Activated naive CD8-positive, alpha-beta T cell treated with anti-CD3 and anti-CD28 coated beads, Interleukin-2, amount 10 ng/mL, durations not matched to agents 7 days and 5 days (primary cell): ENCODE results near the gene ACVR1B. TPM values are rescaled to one million over a fixed set of nuclear protein-coding genes. Genes with fewer than 3 reads are reported as not detected.
A peak's percentile ranks its signal among the peaks of the same experiment; 100 is the strongest.

ENCODE experiments used
- ATAC-seq: fragments of 150-1000 bp; cut with Tn5 transposase; one replicate; pipeline ENCODE4 v1.10.0; 2021; ENCODE audit warnings: low read depth, moderate library complexity
- POLR2A ChIA-PET: fragments of 350-600 bp; sonication (Branson Sonifier 250); formaldehyde crosslinking; loops from one replicate; lab custom pipeline; 2021; ENCODE audit warnings: antibody characterized with exemption; lab: Charles Lee
- DNase-seq: peaks from one replicate; pipeline ENCODE4 v3.0.0; 2021
- H3K27ac Mint-ChIP-seq: one replicate; pipeline ENCODE4 v1.8.0; 2022; ENCODE audit warnings: mild to moderate bottlenecking, mixed read lengths
- H3K27me3 Mint-ChIP-seq: one replicate; pipeline ENCODE4 v1.8.0; 2022; ENCODE audit warnings: mild to moderate bottlenecking, moderate library complexity, mixed read lengths
- H3K36me3 Mint-ChIP-seq: one replicate; pipeline ENCODE4 v1.8.0; 2021; ENCODE audit warnings: mild to moderate bottlenecking, mixed read lengths
- H3K4me1 Mint-ChIP-seq: one replicate; pipeline ENCODE4 v1.8.0; 2021; ENCODE audit warnings: mixed read lengths
- H3K4me3 Mint-ChIP-seq: one replicate; pipeline ENCODE4 v1.8.0; 2022; ENCODE audit warnings: mild to moderate bottlenecking, moderate library complexity, mixed read lengths
- H3K9me3 Mint-ChIP-seq: one replicate; pipeline ENCODE4 v1.8.0; 2021; ENCODE audit warnings: mixed read lengths
- total RNA-seq, 2 experiments: library from RNA; stranded (reverse); gene quantifications; one replicate each; pipeline ENCODE4 v1.2.3, GENCODE V29; 2021

The ACVR1B gene
- total RNA-seq, 2 experiments from 2014 or later: 9.3 to 10.2 TPM

GRCh38 chr12:52035190-52035589, 83.7 kb downstream of the ACVR1B start:
- no peaks in the 10 kb centered on the region for H3K36me3 Mint-ChIP-seq

GRCh38 chr12:52035926-52036325, 84.4 kb downstream of the ACVR1B start:
- Mint-ChIP-seq H3K27me3 (peaks cover 10% of the 10 kb centered on the region), H3K4me1 (peaks cover 21% of the 10 kb centered on the region), H3K4me3 (peak overlapping the region; percentile 60), H3K9me3 (no peaks in the 10 kb centered on the region), H3K36me3 (no peaks in the 10 kb centered on the region), H3K27ac (no peak overlapping the region)
- ATAC-seq: no peak
- no peak for DNase-seq
- POLR2A ChIA-PET: interaction anchor here (1.1 to 3.6 kb wide), 5 partner anchors 10 to 81 kb away, joined by 3 to 20 read pairs (median 5); partner anchors contain the start of genes ATG101 and NR4A1

More at GRCh38 chr12:52035190-52035589, 83.7 kb downstream of the ACVR1B start:
- no peak for DNase-seq
- H3K27ac Mint-ChIP-seq: no peak overlapping the region
- ATAC-seq: no peak
- H3K4me3 Mint-ChIP-seq: no peak overlapping the region
- peaks cover 7% of the 10 kb centered on the region for H3K27me3 Mint-ChIP-seq
- H3K9me3 Mint-ChIP-seq: no peaks in the 10 kb centered on the region
- POLR2A ChIA-PET: interaction anchor here (0.7 kb wide), 1 partner anchor 9 kb away, joined by 3 read pairs; no protein-coding TSS in a partner anchor
- H3K4me1 Mint-ChIP-seq: peaks cover 20% of the 10 kb centered on the region

- Mint-ChIP-seq H3K27ac (no peak overlapping the region), H3K9me3 (no peaks in the 10 kb centered on the region), H3K4me1 (peaks cover 22% of the 10 kb centered on the region), H3K4me3 (peak overlapping the region; percentile 60), H3K36me3 (no peaks in the 10 kb centered on the region), H3K27me3 (peaks cover 10% of the 10 kb centered on the region)
- ATAC-seq (peak; percentile 46), DNase-seq (peak; percentile 87)
- POLR2A ChIA-PET: interaction anchor here (1.1 to 3.6 kb wide), 5 partner anchors 11 to 81 kb away, joined by 3 to 20 read pairs (median 5); partner anchors contain the start of genes ATG101 and NR4A1
These were observed 85.2 kb downstream of the ACVR1B start for GRCh38 chr12:52036587-52037171.

DNA sequence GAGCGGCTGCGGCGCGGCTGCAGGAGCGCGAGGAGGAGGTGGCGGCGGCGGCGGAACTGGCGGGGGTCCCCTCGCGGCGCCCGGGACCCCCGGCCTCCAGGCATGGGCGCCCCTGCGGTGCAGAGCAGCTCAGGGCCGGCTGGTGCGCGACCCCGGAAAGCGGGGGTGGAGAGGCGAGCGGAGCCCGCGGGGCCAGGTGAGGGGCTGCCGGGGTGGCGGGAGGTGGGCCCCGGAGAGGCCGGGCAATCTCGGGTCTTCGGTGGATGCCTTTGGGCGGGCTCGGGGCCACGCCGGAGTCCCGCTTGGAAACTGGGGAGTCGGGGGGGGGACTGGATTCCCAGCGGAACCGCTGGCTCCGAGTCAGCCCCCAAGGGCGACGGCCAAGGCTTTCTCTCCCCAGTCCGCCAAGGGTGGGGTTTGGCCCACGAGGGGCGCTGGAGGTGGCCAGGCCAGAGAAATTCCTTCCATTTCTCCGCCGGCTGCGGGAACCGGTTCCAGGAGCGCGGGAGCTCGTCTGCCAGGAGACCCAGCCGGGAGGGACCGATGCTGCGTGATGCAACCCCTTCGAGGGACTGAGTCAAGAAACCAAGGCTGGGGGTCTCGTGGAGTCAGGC, 85.9 kb downstream of the ACVR1B start:
- H3K9me3 Mint-ChIP-seq: no peaks in the 10 kb centered on the region
- DNase-seq (no peak), ATAC-seq (no peak)
- no peak overlapping the region for H3K27ac Mint-ChIP-seq
- peaks cover 29% of the 10 kb centered on the region for H3K4me1 Mint-ChIP-seq
- peaks cover 10% of the 10 kb centered on the region for H3K27me3 Mint-ChIP-seq
- peak overlapping the region; percentile 48 for H3K4me3 Mint-ChIP-seq
- POLR2A ChIA-PET: interaction anchor here (0.7 to 3.6 kb wide), 4 partner anchors 12 to 82 kb away, joined by 3 to 20 read pairs (median 5); partner anchors contain the start of gene NR4A1
- no peaks in the 10 kb centered on the region for H3K36me3 Mint-ChIP-seq

DNA sequence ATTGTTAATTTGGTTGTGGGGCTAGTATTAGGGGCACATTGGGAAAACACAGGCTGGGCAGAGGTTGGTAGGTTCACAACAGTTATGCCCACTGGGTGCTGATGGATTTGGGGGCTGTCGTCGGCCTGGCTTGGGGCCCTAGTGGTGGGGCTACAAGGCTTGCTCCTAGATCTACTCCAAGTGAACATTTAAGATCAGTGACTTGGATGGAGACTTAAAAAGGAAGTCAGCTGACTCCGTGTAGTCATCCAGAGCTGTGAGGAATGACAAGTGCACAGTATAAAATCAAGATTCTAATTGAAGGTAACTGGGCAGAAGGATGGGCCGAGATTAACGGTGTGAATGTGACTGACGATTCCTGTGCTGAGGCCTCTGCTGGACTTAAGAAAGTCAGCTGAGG, 86.9 kb downstream of the ACVR1B start:
- Mint-ChIP-seq H3K9me3 (no peaks in the 10 kb centered on the region), H3K27ac (no peak overlapping the region), H3K4me1 (peaks cover 29% of the 10 kb centered on the region), H3K4me3 (peak overlapping the region; percentile 48), H3K36me3 (no peaks in the 10 kb centered on the region), H3K27me3 (peaks cover 10% of the 10 kb centered on the region)
- ATAC-seq: no peak
- no peak for DNase-seq
- POLR2A ChIA-PET: interaction anchor here (2.4 to 3.6 kb wide), 2 partner anchors 12 to 31 kb away, joined by 8 to 20 read pairs; partner anchors contain the start of genes ATG101 and NR4A1

DNA sequence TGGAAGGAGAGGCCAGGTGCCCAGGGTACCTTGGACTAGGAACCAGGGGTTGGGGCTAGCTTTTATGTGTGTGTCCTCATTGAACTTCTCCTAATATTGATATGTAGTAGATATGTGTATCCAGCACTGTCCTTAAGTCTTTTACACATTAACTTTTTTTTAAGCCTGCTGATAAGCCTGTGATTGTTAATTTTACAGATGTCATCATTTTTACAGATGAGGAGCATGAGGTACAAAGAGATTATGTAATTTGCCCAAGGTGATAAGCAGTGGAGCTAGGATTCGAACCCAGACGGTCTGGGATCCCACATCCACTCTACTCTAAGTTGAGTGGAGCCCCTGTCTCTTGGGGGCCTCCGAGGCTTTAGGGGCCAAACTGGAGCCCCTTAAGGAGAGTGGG, 89.5 kb downstream of the ACVR1B start:
- H3K9me3 Mint-ChIP-seq: no peaks in the 10 kb centered on the region
- H3K36me3 Mint-ChIP-seq: no peaks in the 10 kb centered on the region
- H3K4me3 Mint-ChIP-seq: no peak overlapping the region
- H3K27me3 Mint-ChIP-seq: peaks cover 3% of the 10 kb centered on the region
- POLR2A ChIA-PET: interaction anchor here (1.0 to 2.6 kb wide), 4 partner anchors 9 to 29 kb away, joined by 4 to 11 read pairs (median 6); partner anchors contain the start of genes ATG101 and NR4A1
- ATAC-seq (no peak), DNase-seq (no peak)
- H3K4me1 Mint-ChIP-seq: peaks cover 28% of the 10 kb centered on the region
- no peak overlapping the region for H3K27ac Mint-ChIP-seq

- H3K9me3 Mint-ChIP-seq: no peaks in the 10 kb centered on the region
- DNase-seq (peak; percentile 55), ATAC-seq (peak; percentile 41)
- peaks cover 3% of the 10 kb centered on the region for H3K27me3 Mint-ChIP-seq
- H3K4me3 Mint-ChIP-seq: peak overlapping the region; percentile 71
- no peaks in the 10 kb centered on the region for H3K36me3 Mint-ChIP-seq
- peak overlapping the region; percentile 87 for H3K27ac Mint-ChIP-seq
- POLR2A ChIA-PET: interaction anchor here (1.0 to 2.6 kb wide), 3 partner anchors 9 to 16 kb away, joined by 4 to 11 read pairs (median 10); partner anchors contain the start of gene NR4A1
- peaks cover 31% of the 10 kb centered on the region for H3K4me1 Mint-ChIP-seq
These were observed 90.2 kb downstream of the ACVR1B start for GRCh38 chr12:52041695-52042123.

GRCh38 chr12:52042706-52043385, 91.3 kb downstream of the ACVR1B start:
- DNase-seq (no peak), ATAC-seq (no peak)
- Mint-ChIP-seq H3K9me3 (no peaks in the 10 kb centered on the region), H3K27me3 (peaks cover 3% of the 10 kb centered on the region), H3K4me3 (peak overlapping the region; percentile 71), H3K36me3 (no peaks in the 10 kb centered on the region), H3K27ac (no peak overlapping the region), H3K4me1 (peaks cover 33% of the 10 kb centered on the region)
- POLR2A ChIA-PET: interaction anchor here (1.8 to 2.6 kb wide), 2 partner anchors 10 to 17 kb away, joined by 5 to 10 read pairs; no protein-coding TSS in a partner anchor

DNA sequence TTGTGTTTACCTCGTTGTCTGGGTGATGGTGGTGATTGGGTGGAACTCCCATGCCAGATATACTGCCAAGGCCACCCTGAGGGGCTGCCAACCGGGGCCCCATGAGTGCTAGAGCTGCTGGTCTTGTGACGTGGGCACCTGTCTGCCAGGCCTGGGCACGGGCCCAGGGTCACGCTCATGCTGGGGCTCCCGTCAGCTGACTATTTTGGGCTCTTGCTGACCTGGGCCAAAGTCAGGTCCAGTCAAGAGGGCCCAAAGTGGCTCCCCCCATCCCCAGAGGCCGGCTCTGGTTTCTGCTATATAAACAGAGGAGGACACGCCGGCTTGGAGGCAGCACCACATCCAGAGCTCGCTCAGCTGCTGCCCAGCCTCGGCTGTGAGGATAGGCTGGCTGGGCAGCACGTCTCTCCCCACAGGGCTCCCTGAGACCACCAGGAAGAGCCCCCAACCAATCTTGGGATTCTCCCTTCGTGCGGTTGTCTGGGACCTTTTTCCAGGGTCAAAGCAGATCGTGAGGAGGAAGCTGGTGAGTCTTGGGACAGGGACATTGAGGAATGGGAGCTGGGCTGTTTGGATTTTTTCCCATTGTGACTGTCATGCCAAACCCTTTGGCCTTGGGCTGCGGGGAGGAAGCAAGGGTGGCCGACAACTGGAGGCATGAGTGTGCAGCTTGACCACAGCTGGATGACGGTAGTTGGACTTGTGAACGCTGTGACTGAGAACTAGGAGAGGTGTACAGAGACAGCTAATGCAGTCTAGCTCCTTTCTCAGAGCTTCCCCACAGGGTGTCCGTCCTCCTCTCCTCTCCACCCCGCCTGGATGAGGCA, 92.1 kb downstream of the ACVR1B start:
- H3K4me3 Mint-ChIP-seq: no peak overlapping the region
- peak overlapping the region; percentile 44 for H3K27ac Mint-ChIP-seq
- H3K36me3 Mint-ChIP-seq: no peaks in the 10 kb centered on the region
- POLR2A ChIA-PET: interaction anchor here (1.8 to 2.6 kb wide), 2 partner anchors 11 to 18 kb away, joined by 5 to 10 read pairs; no protein-coding TSS in a partner anchor
- H3K27me3 Mint-ChIP-seq: peaks cover 3% of the 10 kb centered on the region
- no peak for ATAC-seq
- DNase-seq: no peak
- H3K4me1 Mint-ChIP-seq: peaks cover 29% of the 10 kb centered on the region
- H3K9me3 Mint-ChIP-seq: no peaks in the 10 kb centered on the region

DNA sequence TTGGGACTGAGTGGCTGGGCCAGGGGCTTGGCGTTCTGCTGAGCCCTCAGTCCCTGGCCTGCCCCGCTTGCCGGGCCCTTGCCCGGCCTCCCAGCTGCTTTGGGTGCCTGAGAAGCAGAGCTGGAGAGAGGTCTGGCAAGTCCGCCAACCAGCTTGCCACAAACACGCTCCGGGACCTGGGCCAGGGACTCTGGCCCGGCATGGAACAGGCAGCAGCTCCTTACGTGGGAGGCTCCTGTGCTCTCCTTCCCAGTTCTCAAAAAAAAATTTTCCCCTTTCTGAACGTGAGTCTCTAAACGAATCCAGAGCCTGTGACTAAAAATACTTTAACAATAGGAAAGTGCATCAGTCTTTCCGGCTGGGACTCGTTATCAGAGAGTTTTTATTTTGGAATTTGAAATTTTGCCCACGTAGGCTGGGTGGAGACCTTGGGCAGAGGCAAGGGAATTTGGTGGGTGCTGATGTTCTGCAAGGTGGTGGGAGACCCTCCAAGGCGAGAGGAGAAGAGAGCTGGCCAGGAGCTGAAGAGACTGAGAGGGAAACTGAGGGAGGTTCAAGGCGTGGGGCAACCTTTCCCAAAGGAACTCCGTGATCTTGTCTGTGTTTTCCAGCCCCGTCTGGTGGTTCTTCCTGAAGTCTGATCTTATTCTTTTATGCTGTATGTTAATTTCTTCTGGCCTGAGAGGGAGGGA, 92.9 kb downstream of the ACVR1B start:
- Mint-ChIP-seq H3K4me3 (no peak overlapping the region), H3K36me3 (no peaks in the 10 kb centered on the region), H3K9me3 (no peaks in the 10 kb centered on the region), H3K27me3 (peaks cover 3% of the 10 kb centered on the region), H3K4me1 (peaks cover 32% of the 10 kb centered on the region), H3K27ac (no peak overlapping the region)
- ATAC-seq (no peak), DNase-seq (no peak)
- POLR2A ChIA-PET: interaction anchor here (1.8 to 2.6 kb wide), 2 partner anchors 11 to 19 kb away, joined by 5 to 10 read pairs; no protein-coding TSS in a partner anchor

GRCh38 chr12:52045794-52046199, 94.3 kb downstream of the ACVR1B start:
- POLR2A ChIA-PET: interaction anchor here (0.8 kb wide), 1 partner anchor 15 kb away, joined by 3 read pairs; no protein-coding TSS in a partner anchor
- H3K4me3 Mint-ChIP-seq: no peak overlapping the region
- peak overlapping the region; percentile 62 for H3K27ac Mint-ChIP-seq
- H3K36me3 Mint-ChIP-seq: no peaks in the 10 kb centered on the region
- no peak for DNase-seq
- H3K9me3 Mint-ChIP-seq: no peaks in the 10 kb centered on the region
- ATAC-seq: no peak
- peaks cover 3% of the 10 kb centered on the region for H3K27me3 Mint-ChIP-seq
- peaks cover 43% of the 10 kb centered on the region for H3K4me1 Mint-ChIP-seq
